Progenitor cell of endocrine pancreas (in vitro differentiated cells): ENCODE measurements around the gene ARHGEF12. TPM values are rescaled to one million over a fixed set of nuclear protein-coding genes. Genes with fewer than 3 reads are reported as not detected.

Experiments
- DNase-seq: peaks from one replicate; pipeline ENCODE4 v3.0.0; 2021; ENCODE audit warnings: low spot score; ENCODE audit not compliant: unreplicated experiment
- H3K27ac Mint-ChIP-seq: 2 replicates; pipeline ENCODE4 v1.8.0; 2021; ENCODE audit warnings: mild to moderate bottlenecking, moderate library complexity, mixed read lengths
- H3K27me3 Mint-ChIP-seq: 2 replicates; pipeline ENCODE4 v1.8.0; 2021; ENCODE audit warnings: mixed read lengths
- H3K36me3 Mint-ChIP-seq: 2 replicates; pipeline ENCODE4 v1.8.0; 2022; ENCODE audit warnings: mixed read lengths; ENCODE audit not compliant: insufficient read depth
- H3K4me1 Mint-ChIP-seq: 2 replicates; pipeline ENCODE4 v1.8.0; 2021; ENCODE audit warnings: low read depth, mixed read lengths
- H3K4me3 Mint-ChIP-seq: 2 replicates; pipeline ENCODE4 v1.8.0; 2021; ENCODE audit warnings: low read depth, mild to moderate bottlenecking, moderate library complexity, mixed read lengths
- H3K9me3 Mint-ChIP-seq: 2 replicates; pipeline ENCODE4 v1.8.0; 2021; ENCODE audit warnings: low read depth, mixed read lengths
- CTCF ChIP-seq: fragments of 200-600 bp; sonication (generic); IDR thresholded peaks from one replicate; pipeline ENCODE4 v1.5.0; 2021; ENCODE audit warnings: antibody characterized with exemption, mild to moderate bottlenecking; ENCODE audit not compliant: unreplicated experiment
- total RNA-seq: library from RNA; stranded (reverse); gene quantifications from 2 replicates; pipeline ENCODE4 v1.2.1, GENCODE V29; 2021

The ARHGEF12 gene
- total RNA-seq, 1 donor from 2014 or later = 64.9 TPM

DNA sequence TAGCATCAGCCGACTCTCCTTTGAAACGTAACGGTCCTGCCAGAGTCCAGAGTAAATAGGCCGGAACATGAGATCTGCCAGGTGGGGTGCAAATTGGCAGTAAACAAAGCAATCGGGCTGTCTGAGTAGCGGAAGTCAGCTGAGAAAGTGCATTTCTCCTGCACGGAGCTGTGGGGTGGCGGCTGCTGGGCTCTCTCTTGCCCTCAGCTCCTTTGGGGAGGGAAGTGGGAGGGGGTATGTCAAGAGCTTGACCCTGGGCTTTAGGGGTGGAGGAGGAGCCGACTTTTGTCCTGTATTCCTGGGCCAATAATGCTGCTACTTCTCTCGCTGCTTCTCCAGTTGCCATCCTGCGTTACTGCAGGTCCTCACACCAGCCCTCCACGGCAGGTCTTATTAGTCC is 187.0 kb downstream of the ARHGEF12 start:
- Mint-ChIP-seq H3K9me3 (no peaks in the 10 kb centered on the region), H3K4me1 (peaks cover 9% of the 10 kb centered on the region), H3K4me3 (no peak overlapping the region), H3K27ac (peak overlapping the region; percentile 23), H3K36me3 (no peaks in the 10 kb centered on the region), H3K27me3 (peaks cover 63% of the 10 kb centered on the region)
- TF ChIP-seq CTCF = no peak
- DNase-seq = no peak

DNA sequence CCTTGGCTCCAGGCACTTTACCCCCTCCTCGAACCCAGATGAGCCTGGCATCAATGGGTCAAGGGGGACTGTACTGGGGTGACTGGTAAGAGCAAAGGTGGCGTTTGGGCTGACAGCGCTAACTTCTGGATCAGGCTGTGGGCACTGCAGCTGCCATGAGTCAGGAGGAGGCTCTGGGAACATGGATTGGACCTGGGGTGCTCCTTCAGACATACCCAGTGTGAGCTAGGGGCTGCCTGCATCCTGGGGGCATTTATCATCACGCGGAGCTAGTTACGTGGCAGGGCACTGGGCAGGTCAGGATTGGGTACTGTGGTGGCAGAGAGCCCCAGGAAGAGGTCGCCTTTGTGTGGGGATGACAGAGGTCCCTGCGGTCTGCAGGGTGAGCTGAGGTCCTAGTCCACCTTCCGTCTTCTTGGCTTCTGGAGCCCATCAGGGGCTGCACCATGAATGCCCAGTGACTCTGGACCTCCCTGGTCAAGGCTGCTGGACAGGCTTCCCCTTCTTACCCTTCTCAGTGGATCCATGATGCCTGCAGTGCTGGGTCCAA is 188.4 kb downstream of the ARHGEF12 start:
- H3K9me3 Mint-ChIP-seq = no peaks in the 10 kb centered on the region
- no peak overlapping the region for H3K27ac Mint-ChIP-seq
- DNase-seq = no peak
- H3K4me3 Mint-ChIP-seq = no peak overlapping the region
- H3K36me3 Mint-ChIP-seq = no peaks in the 10 kb centered on the region
- peaks cover 74% of the 10 kb centered on the region for H3K27me3 Mint-ChIP-seq
- no peak for TF ChIP-seq CTCF
- H3K4me1 Mint-ChIP-seq = peaks cover 9% of the 10 kb centered on the region

- DNase-seq = no peak
- Mint-ChIP-seq H3K36me3 (no peaks in the 10 kb centered on the region), H3K4me1 (peaks cover 9% of the 10 kb centered on the region), H3K27ac (no peak overlapping the region), H3K9me3 (no peaks in the 10 kb centered on the region), H3K4me3 (no peak overlapping the region), H3K27me3 (peaks cover 75% of the 10 kb centered on the region)
- no peak for TF ChIP-seq CTCF
Observed at GRCh38 chr11:120525261-120526171, 189.3 kb downstream of the ARHGEF12 start.

- no peaks in the 10 kb centered on the region for H3K36me3 Mint-ChIP-seq
- H3K4me1 Mint-ChIP-seq = peaks cover 9% of the 10 kb centered on the region
- no peak overlapping the region for H3K4me3 Mint-ChIP-seq
- no peak overlapping the region for H3K27ac Mint-ChIP-seq
- peaks cover 74% of the 10 kb centered on the region for H3K27me3 Mint-ChIP-seq
- no peak for TF ChIP-seq CTCF
- no peak for DNase-seq
- no peaks in the 10 kb centered on the region for H3K9me3 Mint-ChIP-seq
Observed at GRCh38 chr11:120526241-120526640, 190.0 kb downstream of the ARHGEF12 start.

GRCh38 chr11:120527111-120527761 is 191.0 kb downstream of the ARHGEF12 start:
- H3K27me3 Mint-ChIP-seq = peaks cover 70% of the 10 kb centered on the region
- TF ChIP-seq CTCF = peak; percentile 39
- H3K9me3 Mint-ChIP-seq = no peaks in the 10 kb centered on the region
- no peak for DNase-seq
- H3K36me3 Mint-ChIP-seq = no peaks in the 10 kb centered on the region
- no peak overlapping the region for H3K4me3 Mint-ChIP-seq
- peaks cover 9% of the 10 kb centered on the region for H3K4me1 Mint-ChIP-seq
- H3K27ac Mint-ChIP-seq = no peak overlapping the region
